Measurements from ENCODE around the gene MAGI2. TPM values are rescaled to one million over a fixed set of nuclear protein-coding genes. Genes with fewer than 3 reads are reported as not detected.

Gene MAGI2
- total RNA-seq, 1 experiment from 2014 or later = 1.1 TPM

DNA sequence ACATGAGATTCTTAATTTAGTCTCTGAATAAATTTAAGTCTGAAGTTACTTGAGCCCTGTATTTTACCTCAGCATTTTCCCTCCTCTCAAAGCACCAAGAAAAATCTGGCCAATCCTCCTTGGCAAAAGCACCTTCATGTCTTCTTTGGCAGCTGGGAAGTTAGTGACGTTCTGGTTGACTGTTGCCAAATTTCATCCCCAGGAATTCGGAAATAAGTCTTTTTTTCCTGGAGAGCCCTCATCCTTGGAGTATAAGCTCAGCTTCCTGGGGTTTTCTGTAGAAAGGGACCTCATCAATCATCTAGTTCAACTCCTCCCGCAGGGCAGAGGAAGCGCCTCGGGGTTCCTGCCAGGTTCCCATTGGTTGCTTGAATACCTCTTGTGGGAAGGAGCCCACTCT is 1277.3 kb downstream of the MAGI2 start:
- no peak for DNase-seq (ENCODE audit: extremely low read depth, low read depth)

DNA sequence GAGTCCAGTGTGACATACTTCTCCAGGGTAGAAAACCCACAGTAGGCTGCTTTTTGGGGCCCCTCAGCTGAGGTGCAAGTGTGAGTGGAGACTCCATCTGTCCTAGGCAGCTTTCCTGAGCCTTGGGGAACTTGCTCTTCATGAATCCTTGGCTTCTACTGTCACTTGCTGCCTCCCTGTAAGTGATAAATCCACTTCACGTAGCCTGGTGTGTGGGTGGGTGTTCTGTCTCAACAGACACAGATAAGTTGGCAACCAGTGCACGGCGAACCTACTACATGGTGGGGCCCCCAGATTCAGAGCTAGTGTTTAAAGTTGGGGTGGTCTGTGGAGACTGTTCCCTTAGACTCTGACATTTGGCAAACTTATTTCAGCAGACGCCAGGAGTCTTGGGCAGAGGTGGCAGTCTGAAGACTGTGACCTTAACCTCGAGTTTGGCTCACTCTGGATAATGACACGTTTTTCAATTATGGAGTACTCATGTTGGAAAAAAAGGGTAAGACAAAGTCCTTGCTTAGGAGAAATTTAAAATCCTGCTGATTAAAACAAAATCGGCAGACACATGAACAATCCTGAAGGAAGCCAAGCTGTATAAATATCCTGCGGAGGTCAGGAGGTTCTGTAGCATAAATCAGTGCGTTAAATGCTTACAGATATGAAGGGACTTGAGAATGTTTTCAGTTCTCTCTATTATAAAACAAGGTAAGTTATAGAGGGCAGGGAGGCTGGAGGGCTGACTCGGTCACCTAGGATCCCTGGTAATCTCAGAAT is 1278.0 kb downstream of the MAGI2 start:
- DNase-seq (ENCODE audit: extremely low read depth, low read depth) = no peak

DNA sequence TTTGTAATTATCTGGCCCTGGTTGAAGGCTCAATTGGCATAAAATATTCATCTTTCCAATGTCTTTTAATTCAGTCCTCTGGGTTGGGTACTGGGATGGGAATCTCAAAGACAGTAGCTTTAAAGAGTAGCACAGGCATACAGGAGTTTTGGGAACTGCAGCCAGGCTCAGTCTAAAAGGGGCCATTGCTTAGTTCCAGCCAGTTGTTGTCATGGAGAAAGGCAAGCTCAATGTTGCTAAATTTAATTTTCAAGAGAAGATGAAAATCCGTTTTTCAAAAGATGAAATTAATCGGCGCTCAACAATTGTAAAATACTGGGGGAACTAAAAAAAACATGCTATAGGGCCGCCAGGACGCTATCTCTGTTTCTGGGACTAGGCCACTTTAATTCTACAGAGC is 1279.8 kb downstream of the MAGI2 start:
- DNase-seq (ENCODE audit: extremely low read depth, low read depth) = no peak

DNA sequence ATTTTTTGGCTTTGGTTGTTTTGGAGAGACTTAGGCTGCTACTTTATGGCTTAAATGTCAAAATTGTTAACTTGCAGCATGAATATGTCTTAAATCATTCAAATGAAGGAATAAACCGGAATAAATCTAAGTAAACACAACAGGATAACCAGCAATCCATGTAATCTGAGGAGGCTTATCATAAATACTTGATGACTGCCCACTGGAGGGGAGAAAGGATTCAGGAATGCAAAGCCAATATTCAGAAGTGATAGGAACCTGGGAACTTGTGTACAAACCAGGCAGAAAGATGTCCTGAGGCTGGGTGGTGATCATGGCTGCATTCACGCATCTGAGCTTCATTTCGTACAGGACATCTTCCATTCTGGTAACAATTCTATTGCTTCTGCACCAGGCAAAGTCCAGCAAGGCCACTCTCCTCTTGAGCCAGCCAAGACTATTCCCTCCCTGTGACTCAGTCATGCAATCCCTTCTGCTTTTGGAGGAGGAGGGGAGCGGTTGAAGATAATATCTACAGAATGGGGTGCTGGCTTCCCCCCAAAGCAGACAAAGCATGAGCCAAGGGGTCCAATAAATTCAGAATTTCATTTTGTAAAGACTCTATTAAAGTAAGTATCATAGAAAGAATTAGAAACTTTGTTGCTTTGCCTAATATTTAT is 1280.4 kb downstream of the MAGI2 start:
- no peak for DNase-seq (ENCODE audit: extremely low read depth, low read depth)

DNA sequence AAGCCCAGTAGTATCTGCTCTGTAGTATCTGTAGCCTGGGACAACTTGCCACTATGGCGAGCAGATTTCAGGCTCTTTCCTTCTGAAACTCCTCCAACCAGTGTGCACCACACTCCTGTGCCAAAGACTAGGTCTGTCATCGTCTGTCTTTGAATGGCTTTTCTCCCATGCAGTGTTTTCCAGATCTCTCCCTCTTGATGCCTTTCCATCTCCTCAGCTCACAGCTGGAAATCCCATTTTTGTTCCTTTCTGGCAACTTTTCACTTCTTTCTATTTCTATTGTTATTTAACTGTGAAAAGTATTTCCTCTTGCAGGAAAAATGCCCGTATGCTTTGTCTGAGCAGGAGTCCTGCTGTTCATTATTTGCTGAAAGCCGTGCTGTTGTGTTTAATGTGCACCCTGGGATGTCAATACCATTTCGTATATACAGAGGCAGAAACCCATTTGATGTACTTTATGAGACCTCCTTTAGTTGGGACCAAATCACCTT is 1281.2 kb downstream of the MAGI2 start:
- DNase-seq (ENCODE audit: extremely low read depth, low read depth) = no peak

DNA sequence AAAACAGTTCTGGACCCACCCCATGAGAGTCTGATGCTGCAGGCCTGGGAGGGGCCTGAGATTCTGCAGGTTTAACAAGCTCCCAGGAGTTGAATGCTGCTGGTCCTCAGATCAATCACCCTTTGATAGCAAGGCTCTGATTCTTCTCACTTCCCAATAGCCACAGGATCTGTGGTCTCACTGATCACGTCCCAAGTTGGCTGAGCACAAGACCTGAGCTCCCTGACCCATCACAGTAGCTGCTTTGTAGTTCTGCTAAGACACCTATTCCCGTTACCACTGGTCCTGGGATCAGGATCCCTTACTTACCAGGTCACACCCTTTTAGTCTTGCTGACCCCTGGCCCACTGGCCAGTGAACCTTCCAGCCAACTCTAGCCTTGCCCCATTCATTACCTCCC is 1282.1 kb downstream of the MAGI2 start:
- DNase-seq (ENCODE audit: extremely low read depth, low read depth) = no peak

DNA sequence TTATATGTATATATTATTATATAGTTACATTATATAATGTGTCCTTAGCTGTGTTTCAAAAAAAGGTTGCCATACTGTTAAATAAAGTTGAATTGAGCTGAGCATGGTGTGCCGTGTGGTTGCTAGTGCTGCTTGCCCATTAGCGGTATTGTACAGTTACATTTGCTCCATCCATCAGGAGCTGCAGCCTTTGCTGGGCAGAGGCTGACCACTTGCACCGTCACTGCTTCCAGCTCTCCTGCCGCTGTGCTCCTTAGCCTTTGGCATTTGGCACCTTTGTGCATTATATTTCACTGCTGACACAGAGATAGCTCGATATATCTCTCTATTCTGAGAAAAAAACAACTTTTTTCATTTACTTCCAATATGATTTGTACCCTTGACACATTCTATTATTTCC is 1282.7 kb downstream of the MAGI2 start:
- no peak for DNase-seq (ENCODE audit: extremely low read depth, low read depth)

DNA sequence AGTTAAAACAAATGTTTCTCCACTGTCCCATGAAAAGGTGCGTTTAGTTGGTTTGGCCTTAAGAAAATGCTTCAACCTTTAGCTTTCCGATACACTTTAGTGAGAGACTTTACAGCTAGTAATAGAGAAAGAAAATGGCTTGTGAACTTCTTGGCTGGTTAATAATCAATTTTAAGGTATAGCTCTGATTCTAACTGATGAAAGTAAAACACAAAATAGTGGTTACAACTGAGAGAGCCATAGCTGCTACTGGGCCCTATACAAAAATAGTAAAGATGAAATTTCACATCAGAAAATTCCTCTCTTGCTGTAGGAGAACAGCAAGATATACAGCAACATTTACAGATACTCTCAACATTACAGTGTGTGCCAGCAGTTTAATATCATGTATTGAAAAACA is 1283.5 kb downstream of the MAGI2 start:
- no peak for DNase-seq (ENCODE audit: extremely low read depth, low read depth)

DNA sequence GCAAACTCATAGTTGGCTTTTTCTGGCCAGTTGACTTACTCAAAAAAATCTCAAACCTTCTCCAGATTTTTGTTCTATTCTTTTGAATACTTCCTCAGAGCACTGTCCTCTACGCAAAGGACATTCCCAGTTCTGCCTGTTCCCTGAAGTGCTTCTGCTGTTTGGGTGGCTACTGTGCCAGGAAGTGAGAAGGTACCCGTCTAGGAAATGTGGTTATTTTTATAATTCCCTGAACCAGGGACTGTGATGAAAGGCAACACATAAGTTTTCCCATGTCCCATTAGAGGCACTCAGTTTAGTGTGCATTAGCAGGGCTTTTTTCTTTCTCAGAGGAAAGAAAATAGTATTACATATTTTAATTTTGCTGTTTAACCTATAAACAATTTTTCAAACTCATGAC is 1284.6 kb downstream of the MAGI2 start:
- no peak for DNase-seq (ENCODE audit: extremely low read depth, low read depth)

DNA sequence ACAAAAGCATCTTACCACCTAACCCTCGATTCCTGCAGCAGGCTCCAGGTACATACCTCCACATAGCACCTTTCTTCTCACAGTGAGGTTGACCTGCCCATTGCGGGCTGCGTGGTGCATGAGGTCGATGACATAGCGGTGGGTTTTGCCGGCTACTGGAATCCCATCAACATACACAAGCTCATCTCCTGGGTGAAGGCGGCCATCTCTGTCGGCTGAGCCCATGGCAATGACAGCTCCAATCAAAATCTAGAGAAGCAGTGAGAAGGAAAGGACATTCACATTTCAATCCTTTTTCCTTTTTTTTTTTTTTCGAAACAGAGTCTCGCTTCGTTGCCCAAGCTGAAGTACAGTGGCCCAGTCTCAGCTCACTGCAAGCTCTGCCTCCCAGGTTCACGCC is 1285.6 kb downstream of the MAGI2 start:
- DNase-seq (ENCODE audit: extremely low read depth, low read depth) = no peak

DNA sequence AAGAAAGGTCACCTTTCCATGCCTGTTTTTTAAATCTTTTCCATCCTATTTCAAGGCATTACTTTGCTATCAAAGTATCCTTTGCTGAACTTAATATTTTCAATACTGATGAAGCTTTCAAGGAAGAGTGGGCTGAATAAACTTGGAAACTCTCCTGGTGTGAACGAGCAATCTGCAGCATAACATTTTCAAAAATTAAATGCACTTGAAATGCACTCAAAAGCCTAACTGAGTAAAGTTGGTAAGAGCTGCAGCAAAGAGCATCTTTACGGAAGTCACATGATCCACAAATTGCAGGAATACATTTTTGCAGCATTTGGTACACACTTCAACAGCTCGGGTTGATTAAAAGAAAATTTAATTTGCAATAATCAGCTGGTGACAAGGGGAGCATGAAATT is 1287.6 kb downstream of the MAGI2 start:
- no peak for DNase-seq (ENCODE audit: extremely low read depth, low read depth)

DNA sequence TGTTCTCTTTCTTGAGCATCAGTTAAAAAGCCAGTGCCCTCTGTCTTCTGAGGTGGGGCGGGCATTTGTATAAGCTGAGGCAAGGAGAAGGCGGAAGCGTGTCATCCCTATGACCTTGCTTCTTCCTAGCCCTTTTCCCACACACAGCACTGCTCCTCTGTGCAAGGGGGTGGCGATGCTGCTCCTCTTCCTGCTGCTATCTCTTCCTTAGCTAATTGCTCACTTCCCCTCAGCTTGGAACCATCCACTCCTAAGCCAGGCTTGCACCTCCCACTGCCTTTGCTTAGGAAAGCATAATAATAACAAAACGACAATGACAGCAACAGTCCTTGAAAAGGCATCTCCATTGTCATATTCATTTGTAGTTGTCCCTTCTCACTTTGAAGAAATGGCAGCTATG is 1288.0 kb downstream of the MAGI2 start:
- DNase-seq (ENCODE audit: extremely low read depth, low read depth) = no peak

DNA sequence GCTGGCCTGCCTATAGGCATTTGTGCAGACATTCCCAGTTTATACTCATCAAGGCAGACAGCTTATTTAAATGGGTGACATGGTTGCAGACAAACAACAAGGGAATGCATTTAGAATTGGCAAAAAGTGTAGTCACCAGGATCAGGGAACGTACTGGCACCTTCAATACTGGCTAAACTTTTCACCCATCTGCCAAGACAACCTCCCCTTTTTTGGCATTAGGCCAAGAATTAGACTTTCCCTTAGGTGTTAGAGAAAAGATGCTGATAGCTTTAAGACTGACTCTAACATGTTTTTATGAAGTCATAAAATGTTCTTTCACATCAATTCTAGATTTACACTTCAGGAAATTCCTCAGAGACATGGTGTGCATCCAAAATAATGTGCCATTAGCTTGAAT is 1289.0 kb downstream of the MAGI2 start:
- DNase-seq (ENCODE audit: extremely low read depth, low read depth) = no peak

DNA sequence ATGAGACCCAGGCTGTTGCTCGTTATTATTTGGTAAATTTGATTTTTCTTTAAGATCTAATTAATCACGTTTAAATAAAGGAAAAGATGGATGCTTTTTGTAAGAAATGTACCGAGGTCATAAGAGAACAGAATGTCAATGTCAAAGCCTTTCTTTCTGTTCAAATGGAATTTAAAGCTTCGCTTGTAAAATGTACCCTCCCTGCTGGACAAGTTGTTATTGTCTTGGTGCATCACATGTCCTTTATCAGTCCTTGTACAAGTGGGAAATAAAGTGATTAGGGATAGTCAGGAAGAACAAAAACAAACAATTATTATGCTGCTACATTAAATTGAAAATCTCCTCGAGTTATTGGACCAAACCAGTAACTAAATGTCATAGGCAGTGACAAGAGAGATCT is 1291.7 kb downstream of the MAGI2 start:
- no peak for DNase-seq (ENCODE audit: extremely low read depth, low read depth)

DNA sequence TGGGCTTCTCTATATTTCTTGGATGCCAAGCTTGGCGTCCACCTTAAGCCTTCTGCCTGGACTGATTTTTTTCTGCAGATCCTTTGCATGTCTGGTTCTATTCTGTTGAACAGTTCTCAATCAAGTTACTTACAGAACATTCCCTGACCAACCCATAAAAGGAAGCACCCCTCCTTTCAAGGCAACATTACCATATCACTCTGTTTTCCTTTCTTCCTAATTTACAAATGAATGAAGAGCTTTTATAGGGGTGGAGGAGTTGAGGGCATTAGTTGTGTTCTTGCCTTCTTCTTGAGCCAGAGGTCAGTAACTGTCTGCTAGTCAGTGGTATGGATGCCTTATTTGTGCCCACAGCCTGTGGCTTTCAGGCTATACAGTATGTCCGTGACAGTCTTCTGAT is 1293.9 kb downstream of the MAGI2 start:
- no peak for DNase-seq (ENCODE audit: extremely low read depth, low read depth)

DNA sequence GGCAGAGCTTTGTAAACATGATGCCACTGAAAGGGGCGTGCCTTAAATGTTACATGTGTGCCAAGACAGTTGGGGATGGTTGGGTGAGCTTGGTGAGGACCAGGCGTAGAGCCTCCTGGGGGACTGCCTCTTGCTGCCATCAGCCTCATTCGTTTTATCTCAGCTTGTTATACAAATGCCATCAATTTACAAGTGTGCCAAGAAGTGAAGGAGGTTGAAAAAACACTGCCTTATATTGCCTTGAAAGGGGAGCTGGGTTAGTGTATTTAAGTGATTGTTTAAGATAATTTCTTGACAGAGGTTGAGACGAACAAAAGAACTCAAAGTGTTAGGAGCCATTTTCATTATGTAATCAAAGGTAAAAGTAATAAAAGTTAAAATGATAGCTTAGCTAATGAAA is 1300.2 kb downstream of the MAGI2 start:
- no peak for DNase-seq (ENCODE audit: extremely low read depth, low read depth)

DNA sequence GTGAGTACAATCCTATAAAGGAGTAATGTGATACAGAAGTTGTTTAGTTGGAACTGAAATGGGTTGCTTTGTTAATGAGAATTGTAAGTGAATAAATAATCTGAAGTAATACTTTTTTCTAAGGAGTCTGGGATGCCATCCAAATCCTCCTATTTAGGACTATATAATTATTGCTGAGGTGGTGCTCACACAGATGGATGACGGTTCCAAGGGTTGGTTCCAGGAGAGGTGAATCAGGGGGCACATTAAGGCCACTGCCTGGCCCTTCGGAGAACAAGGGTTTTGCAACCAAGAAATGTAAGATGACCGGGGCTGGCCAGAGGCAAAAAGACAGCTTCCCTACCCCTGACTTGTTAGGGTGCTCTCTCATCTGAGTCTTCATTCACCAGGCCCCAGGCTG is 1302.2 kb downstream of the MAGI2 start:
- DNase-seq (ENCODE audit: extremely low read depth, low read depth) = no peak

DNA sequence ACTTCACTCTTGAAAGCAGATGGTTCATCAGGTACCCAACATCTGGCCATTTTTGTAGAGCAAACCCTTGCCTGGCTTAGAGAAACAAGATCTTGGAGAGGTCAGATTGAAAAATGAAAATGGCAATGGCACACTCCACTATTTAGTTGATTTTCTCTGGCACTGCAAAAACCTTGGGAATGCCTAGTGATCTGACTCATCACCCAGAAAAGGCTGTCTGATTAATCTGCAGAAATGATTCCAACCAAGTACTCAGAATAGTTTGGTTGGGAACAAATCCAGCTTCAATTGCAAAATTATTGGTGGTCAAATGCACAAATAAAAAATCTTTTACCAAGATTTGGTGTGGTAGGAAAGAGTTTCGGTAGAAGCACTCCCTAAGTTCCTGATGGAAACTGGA is 1303.7 kb downstream of the MAGI2 start:
- DNase-seq (ENCODE audit: extremely low read depth, low read depth) = no peak

DNA sequence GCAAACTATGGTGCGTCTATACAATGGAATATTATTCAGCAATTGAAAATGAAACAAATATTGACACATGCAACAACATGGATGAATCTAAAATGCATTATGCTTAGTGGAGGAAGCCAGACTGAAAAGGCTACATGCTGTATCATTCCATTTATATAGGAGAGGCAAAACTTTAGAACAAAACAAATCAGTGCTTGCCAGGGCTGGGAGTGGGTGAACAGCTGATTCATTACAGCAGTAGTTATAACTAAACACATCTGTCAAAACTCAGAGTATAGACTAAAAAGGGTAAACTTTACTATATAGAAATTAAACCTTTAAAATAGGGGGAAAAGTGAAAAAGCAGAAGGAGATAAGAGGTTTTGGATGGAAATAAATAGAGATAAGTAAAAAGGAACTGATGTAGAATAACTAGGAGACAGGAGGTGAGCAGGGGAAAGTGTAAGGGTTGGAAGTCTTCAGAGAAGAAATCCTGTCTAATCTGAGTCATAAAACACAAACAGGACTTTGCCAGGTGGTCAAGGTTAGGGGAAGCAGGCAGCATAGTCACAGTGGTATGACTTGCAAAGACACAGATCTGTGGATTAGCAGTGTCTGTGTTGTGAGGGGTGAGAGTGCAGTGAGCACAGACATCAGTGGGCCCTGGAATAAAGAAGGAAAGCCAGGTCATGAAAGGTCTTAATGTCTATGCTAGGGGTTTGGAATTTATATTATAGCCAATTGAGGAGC is 1305.1 kb downstream of the MAGI2 start:
- no peak for DNase-seq (ENCODE audit: extremely low read depth, low read depth)

DNA sequence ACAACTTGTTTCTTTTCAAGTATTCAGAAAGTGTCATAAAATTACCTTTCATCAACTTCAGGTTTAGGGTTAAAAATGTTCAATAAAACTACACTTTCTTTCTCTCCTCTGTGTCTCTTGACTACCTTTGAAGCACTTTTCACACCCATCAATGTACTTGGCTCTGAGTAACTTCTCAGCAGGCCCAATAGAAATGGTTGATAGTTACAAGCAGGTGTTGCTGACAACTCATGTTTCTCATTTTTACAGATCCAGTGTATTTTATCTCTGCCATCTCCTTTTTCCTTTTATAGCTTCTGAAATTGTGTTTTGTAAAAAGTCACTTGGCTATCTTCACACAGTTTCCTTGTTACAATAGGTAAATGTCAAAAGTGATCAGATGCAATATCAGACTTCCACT is 1306.9 kb downstream of the MAGI2 start:
- DNase-seq (ENCODE audit: extremely low read depth, low read depth) = no peak

DNA sequence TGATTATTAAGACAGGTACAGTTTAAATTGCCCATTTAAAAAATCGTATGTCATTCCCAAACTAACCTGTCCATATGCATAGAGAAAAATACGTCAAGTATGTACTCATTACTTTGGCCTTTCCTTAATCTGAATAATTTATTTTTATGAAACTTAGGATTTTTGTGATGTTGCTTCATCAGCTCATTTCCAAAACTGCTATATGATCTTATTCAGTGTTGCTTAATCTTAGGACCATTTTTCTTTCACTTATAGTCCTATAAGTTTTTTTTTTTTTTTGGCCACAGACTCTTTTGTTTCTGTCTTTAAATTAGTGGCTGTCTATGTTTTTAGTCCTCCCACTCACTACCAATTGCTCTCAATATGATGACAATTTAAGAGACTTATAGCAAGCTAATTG is 1309.8 kb downstream of the MAGI2 start:
- DNase-seq (ENCODE audit: extremely low read depth, low read depth) = no peak

All from NCI-H460 (cell line).